Mucosa of gallbladder (tissue), 1 donor: ENCODE data around the gene BRPF3. TPM values are rescaled to one million over a fixed set of nuclear protein-coding genes. Genes with fewer than 3 reads are reported as not detected.

Experiments used
- DNase-seq: peaks from one replicate; pipeline ENCODE4 v3.0.0-alpha.2; 2020; ENCODE audit warnings: low spot score
- total RNA-seq: library from RNA; stranded (reverse); gene quantifications from one replicate; pipeline ENCODE4 v1.2.1, GENCODE V29; 2021
- donor health status: DM: no; HTN: no; CAD: no.

The BRPF3 gene
- total RNA-seq: 47.0 TPM

DNA sequence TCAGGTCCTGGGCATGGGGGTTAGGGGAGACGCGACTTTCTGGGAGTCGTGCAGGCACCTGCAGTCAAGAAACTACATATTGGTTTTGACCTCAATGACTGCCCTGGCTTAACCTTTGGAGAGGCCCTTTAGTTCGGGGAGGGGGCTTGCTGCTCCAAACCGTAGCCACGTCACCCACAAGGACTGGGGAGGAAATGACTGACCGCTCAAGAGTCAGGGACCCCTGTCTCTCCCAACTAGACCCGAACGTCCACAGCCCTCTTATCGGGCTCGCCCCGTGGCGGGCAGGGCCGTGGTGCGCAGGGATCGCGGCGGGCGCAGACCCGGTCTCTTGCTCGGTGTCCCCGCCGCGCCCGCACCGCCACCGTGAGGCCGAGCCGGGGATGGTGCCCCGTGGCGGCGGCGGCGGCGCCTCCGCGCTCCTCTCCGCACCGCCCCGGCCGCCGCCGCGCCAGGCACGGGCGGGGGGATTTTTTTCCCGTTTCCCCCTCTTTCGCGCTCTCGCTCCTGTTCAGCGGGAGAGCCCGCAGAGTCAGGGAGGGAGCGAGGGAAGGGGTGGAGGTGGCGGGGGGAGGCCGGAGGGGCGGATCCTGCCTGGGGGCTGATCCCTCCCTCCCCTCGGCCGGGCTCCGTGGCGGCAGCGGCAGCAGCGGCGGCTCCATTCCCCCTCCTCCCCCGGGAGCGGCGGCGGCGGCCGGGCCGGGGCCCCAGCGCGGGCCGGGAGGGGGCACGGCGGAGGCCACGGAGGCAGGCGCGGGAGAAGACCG lies at the start of gene BRPF3:
TSS of gene BRPF3 (plus strand) at position 632 of the 767 bp plus-strand sequence. CDS start 3,579 bp downstream, outside the sequence.
- peak; percentile 70 for DNase-seq

DNA sequence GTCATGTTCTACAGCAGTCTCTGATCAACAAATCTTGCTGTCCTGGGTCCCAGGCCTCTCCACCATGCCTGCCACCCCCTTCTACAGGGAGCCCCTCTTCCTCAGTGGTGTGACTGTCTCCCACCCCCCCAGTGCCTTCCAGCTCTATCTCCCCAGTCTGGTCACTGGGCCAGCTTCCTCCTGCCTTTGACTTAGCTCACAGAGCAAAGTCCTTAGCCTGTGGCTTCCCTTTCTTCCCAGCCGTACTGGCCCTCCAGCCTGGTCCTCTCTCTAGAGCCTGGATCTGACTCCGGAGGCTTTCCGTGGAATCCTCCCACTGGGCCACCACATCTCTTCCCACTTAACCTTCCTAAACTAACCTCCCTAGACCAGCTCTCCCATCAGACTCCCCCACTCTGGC lies 49.2 kb upstream of the BRPF3 start:
- DNase-seq: no peak

DNA sequence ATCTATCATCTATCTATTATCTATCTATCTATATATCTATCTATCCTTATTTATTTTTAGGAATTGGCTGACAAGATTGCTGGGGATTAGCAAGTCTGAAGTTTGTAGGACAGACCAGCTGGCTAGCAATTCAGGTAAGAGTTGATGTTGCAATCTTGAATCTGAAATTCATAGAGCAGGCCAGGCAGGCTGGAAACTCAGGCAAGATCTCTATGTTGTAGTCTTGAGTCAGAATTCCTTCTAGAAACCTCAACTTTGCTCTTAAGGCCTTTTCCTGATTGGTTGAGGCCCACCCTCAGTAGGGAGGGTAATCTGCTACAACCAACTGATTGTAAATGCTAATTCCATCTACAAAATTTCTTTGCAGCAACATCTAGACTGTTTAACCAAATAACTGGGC lies 47.1 kb upstream of the BRPF3 start:
- DNase-seq: no peak

DNA sequence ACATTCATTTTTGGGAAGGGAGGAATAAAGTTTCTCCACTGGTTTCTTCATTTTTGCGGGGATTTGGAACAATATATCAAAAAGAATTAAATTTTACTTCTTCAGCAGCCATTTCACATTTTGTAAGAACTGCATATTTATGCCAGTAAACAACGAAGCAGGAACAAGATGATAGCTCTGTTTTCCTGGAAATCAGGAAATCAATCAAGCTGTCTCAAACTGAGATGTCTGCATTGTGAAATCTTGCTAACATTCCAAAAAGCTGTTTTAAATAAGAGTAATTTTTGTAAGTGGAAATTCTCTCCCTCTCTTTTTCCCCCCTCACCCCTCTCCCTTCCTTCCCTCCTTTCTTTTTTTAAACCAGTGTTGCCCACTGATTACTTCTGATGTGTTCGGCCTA lies 46.3 kb upstream of the BRPF3 start:
- DNase-seq: no peak

GRCh38 chr6:36154286-36154685 lies 42.3 kb upstream of the BRPF3 start:
- DNase-seq: no peak

DNA sequence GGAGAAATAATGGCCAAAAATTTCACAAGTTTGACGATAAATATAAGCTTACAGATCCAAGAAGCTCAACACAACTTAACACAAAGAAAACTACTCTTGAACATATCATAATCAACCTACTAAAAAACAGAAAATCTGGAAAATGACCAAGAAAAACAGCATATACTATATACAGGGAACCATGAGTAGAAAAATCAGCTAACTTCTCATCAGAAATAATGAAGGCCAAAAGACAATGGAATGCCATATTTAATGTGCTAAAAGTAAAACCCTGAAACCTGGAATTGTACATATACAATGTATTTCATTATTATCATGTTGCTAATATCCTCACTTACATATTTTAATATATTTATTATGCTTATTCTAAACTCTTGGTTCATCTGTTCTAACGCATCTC lies 40.9 kb upstream of the BRPF3 start:
- DNase-seq: no peak

DNA sequence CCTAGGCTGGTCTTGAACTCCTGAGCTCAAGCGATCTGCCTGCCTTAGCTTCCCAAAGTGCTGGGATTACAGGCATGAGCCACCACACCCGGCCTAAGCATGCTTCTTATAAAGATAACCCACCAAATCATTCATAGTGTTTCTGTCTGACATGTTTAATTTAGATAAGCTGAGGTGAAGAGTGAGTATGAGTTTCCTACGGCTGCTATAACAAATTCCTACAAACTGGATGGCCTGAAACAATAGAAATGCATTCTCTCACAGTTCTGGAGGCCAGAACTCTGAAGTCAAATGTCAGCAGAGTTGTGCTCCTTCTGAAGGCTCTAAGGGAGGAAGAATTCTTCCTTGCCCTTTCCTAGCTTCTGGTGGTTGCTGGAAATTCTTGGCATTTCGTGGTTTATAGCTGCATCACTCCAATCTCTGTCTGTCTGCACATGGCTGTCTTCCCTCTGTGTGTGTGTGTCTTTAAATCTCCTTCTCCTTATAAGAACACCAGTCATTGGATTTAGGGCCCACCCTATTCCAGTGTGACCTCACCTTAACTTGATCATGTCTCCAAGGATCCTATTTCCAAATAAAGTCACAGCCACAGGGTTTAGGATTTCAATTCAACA lies 36.3 kb upstream of the BRPF3 start:
- DNase-seq: no peak

DNA sequence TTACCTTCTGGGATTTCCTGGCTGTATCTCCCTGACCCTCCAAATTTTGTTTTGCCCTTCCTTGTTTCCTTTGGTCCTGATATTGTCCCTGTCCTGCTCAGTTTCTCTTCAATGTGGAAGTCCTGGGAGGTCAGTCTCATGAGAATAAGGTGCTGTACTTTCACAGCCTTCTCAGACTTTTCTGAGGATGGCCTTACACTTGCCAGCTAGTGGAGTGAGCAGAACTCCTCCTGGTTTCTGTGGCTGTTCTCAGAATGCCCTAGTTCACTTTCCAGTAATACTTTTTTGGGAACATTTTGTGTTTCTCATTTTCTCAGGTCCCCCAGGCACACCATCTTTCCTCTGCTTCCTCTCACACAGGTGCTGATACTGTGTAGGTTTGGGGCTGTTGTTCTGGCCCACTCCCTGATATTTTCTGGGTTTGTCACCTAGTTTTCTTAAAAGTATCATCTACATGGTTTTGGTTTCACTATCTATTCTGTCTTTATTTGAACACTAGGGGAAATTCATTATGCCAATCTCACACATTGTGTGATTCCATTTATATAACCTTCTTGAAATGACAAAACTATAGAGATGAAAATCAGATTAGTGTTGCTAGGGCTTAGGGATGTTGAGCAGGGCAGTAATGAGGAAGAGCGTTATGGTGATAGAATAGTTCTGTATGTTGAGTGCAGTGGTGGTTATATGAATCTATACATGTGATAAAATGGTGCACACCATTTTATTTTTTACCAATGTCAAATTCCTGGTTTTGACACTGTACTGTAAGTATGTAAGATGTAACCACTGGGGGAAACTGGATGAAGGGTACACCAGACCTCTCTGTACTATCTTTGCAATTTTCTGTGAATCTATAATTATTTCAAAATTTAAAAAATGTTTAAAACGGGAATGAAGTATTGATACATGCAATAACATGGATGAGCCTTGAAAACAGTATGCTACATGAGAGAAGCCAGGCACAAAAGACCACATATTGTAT lies 27.2 kb upstream of the BRPF3 start:
- DNase-seq: no peak

DNA sequence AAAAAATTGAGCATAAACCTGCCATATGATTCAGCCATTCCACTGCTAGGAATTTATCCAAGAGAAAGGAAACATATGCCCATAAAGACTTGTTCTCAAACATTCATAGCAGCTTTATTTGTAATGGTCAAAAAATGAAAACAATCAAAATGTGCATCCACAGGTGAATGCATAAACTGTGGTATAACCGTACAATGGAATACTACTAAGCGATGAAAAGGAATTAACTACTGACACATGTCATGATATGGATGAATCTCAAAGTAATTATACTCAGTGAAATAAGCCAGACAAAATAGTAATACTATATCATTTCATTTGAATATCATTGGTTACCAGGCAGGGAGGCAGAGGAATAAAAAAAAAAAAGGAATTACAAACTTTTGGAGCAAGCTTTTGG lies 25.8 kb upstream of the BRPF3 start:
- DNase-seq: no peak

GRCh38 chr6:36171573-36171972 lies 25.0 kb upstream of the BRPF3 start:
- no peak for DNase-seq

GRCh38 chr6:36177166-36177565 lies 19.4 kb upstream of the BRPF3 start:
- DNase-seq: no peak

GRCh38 chr6:36178544-36178943 lies 18.0 kb upstream of the BRPF3 start:
- DNase-seq: no peak

DNA sequence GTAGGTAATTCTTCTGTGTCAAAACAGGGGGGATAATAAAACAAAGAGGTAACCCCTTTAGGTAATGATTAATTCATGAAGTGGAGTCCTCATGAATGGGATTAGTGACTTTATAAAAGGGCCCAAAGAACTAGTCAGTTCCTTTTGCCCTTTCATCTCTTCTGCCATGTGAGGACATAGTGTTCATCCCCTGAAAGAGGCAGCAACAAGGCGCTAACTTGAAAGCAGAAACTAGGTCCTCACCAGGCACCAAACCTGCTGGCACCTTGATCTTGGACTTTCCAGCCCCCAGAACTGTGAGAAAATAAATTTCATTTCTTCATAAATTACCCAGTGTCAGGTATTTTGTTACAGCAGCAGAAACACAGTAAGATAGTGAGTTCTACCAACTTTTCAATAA lies 16.4 kb upstream of the BRPF3 start:
- DNase-seq: no peak

DNA sequence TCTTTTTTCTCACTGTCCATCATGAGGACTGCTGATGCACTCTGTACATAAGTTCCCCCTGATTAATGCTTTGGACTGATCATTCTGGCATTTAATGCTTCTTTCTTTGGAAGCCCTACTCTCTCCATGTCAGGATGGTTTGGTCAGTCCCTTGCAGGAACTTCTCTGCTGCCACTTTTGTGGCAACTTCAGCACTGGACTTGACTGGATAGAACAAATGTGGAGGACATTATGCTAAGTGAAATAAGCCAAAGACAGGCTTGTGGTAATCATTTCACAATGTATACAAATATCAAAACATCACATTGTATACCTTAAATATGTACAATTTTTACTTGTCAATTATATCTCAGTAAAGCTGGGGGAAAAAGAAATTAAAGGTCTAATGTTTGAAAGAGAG lies 12.2 kb upstream of the BRPF3 start:
- DNase-seq: no peak

GRCh38 chr6:36186199-36186598 lies 10.3 kb upstream of the BRPF3 start:
- DNase-seq: no peak

- no peak for DNase-seq
Observed at GRCh38 chr6:36187446-36187845, 9.1 kb upstream of the BRPF3 start.

DNA sequence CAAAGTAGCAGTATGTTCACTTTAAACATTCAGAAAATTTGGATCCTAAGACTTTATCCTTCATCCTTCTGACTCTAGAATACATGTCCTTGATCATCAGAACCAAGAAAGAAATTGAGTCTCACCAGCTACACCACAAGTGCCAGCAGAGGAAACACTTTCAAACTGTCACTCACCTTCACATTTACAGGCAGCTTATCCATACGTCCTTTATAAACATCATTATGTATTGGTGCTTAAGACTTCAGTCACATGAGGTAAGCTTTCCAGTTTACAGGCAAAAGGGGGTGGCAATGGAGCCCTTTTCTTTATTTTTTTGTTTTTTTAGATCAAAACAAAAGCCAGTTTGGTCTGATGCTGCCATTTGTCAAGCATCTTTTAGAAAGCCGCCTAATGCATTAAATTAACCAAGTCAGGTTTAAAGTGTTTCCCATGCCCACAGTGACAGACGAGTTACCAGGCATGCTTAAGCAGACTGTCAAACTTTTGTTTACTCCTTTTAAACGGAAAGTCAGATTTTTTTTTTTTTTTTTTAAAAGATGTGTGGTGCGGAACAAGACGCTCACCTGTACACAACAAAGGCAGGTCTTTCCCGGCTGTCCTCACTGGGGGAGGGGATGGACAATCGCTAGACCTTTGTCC lies 952 bp upstream of the BRPF3 start:
- no peak for DNase-seq

DNA sequence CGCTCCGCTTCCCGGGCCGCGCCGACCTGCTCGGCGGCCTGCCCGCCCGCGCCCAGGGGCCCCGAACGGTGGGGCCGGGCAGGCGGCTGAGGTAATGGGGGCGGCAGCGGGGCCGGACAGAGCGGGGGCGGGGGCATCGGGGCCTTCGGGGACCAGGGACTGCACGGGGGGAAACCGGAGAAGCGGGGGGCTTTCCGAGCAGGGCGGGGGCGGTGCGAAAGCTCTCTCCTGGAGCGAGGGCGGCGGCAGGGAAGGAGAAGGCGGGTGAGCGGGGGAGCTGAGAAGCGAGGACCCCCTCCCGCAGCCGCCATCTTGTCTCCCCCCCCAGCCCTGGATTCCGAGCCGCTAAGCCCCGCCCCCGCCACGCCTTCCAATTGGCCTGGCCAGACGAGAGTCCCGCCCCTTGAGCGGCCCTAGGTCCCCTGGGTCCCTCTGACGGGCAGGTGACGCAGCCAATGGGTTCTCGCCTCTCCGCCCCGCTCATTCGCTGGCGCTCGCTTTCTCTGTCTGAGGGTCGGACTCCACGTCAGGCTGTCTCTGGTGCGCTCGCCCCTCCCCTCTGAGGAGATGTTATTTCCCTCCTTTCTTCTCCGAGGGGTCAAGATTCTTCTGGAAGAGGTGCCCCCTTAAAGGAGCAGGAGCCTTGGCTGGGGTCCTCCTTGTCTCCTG lies 470 bp downstream of the BRPF3 start:
- DNase-seq: peak; percentile 99

GRCh38 chr6:36197739-36198221 lies 1.2 kb downstream of the BRPF3 start:
- DNase-seq: no peak

GRCh38 chr6:36198986-36199385 lies 2.4 kb downstream of the BRPF3 start:
- DNase-seq: no peak
